A673 (cell line): ENCODE measurements around the gene ME3. TPM values are rescaled to one million over a fixed set of nuclear protein-coding genes. Genes with fewer than 3 reads are reported as not detected.

ENCODE experiments used
- BruUV-seq: library from RNA; stranded (reverse); fragments of 400-500 nt; replicated peaks from 2 replicates; lab custom pipeline; 2021; lab: Mats Ljungman, UMichigan
- CTCF ChIA-PET: fragments of 300-600 bp; sonication (Branson Sonifier 250); formaldehyde crosslinking; loops from one replicate; lab custom pipeline; 2022; ENCODE audit warnings: antibody characterized with exemption; lab: Charles Lee
- POLR2A ChIA-PET: fragments of 300-600 bp; sonication (Branson Sonifier 250); formaldehyde crosslinking; loops from one replicate; lab custom pipeline; 2022; ENCODE audit warnings: antibody characterized with exemption; ENCODE audit not compliant: low non-redundant PET; lab: Charles Lee
- DNase-seq: peaks from one replicate; pipeline ENCODE4 v3.0.0-alpha.2; 2015; ENCODE audit warnings: low spot score
- H3K27ac ChIP-seq: fragments of 200-600 bp; sonication (generic); 2 replicates; pipeline ENCODE4 v1.5.1; 2016; ENCODE audit warnings: mixed run types, low read depth, mild to moderate bottlenecking, mixed read lengths, antibody characterized with exemption, low read length; ENCODE audit not compliant: poor library complexity, severe bottlenecking
- H3K27me3 ChIP-seq: fragments of 200-600 bp; sonication (generic); replicated peaks from 2 replicates; pipeline ENCODE4 v1.6.1; 2017; ENCODE audit warnings: mixed run types, low read depth, mild to moderate bottlenecking, mixed read lengths, antibody characterized with exemption, low read length; ENCODE audit not compliant: insufficient read depth, poor library complexity
- H3K36me3 ChIP-seq: fragments of 200-600 bp; sonication (generic); 2 replicates; pipeline ENCODE4 v1.6.1; 2016; ENCODE audit warnings: mixed run types, mild to moderate bottlenecking, mixed read lengths, antibody characterized with exemption, low read length; ENCODE audit not compliant: insufficient read depth, poor library complexity, severe bottlenecking
- H3K4me1 ChIP-seq: fragments of 200-600 bp; sonication (generic); 2 replicates; pipeline ENCODE4 v1.6.1; 2017; ENCODE audit warnings: mixed run types, mild to moderate bottlenecking, mixed read lengths, antibody characterized with exemption, low read length; ENCODE audit not compliant: insufficient read depth, poor library complexity, severe bottlenecking
- H3K4me3 ChIP-seq: fragments of 200-600 bp; sonication (generic); 2 replicates; pipeline ENCODE4 v1.5.1; 2016; ENCODE audit warnings: low read depth, mixed run types, mild to moderate bottlenecking, mixed read lengths, low read length; ENCODE audit not compliant: poor library complexity, severe bottlenecking
- H3K9me3 ChIP-seq: fragments of 200-600 bp; sonication (generic); 2 replicates; pipeline ENCODE4 v1.6.1; 2016; ENCODE audit warnings: mixed run types, low read depth, mild to moderate bottlenecking, mixed read lengths, antibody characterized with exemption, low read length; ENCODE audit not compliant: poor library complexity, severe bottlenecking
- EZH2 ChIP-seq: fragments of 200-600 bp; sonication (generic); IDR thresholded peaks from 2 replicates; pipeline ENCODE4 v1.6.1; 2017; ENCODE audit warnings: borderline replicate concordance, low read depth, mild to moderate bottlenecking, mixed read lengths, antibody characterized with exemption, low read length; ENCODE audit not compliant: poor library complexity, severe bottlenecking
- intact Hi-C: fragments of 100-400 bp; cut with micrococcal nuclease; formaldehyde crosslinking; loops from one replicate; pipeline ENCODE4 v1.10.0; 2022; ENCODE audit not compliant: unreplicated experiment
- total RNA-seq: library from RNA; stranded (reverse); gene quantifications from 2 replicates; pipeline ENCODE4 v1.2.3, GENCODE V29; 2021
- TF ChIP-seq, protein P1 (sequence below): fragments of 300-800, 200-600 bp; sonication (generic); conservative IDR thresholded peaks from 2 replicates; pipeline ENCODE4 v1.5.1; 2017; ENCODE audit warnings: low read depth, mild to moderate bottlenecking, antibody characterized with exemption, low read length, moderate library complexity, mixed read lengths

ME3 gene
- total RNA-seq, 1 experiment from 2014 or later, result 7.6 TPM

DNA sequence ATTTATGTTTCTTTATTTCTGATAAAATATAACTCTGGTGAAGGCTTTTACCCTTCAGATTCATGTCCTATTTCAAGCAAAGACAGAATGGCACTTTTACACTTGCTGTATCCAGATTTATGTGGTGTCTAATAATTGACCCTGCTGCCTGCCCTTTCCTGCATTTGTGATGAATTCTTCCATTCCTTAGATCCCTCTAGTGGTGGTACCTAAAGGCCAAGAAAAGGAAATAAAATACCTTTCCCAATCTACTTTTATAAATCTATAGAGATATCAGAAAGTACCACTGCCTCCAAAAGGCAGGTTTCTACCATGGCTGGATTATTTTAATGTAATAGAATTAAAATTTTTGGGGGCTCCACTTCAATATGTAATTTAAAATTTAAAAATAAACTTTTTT, 263.6 kb downstream of the ME3 start:
- H3K4me3 ChIP-seq, result no peak overlapping the region
- CTCF ChIA-PET, result no interaction called here
- no peak for DNase-seq
- TF ChIP-seq EZH2, result no peak
- TF ChIP-seq, protein P1, sequence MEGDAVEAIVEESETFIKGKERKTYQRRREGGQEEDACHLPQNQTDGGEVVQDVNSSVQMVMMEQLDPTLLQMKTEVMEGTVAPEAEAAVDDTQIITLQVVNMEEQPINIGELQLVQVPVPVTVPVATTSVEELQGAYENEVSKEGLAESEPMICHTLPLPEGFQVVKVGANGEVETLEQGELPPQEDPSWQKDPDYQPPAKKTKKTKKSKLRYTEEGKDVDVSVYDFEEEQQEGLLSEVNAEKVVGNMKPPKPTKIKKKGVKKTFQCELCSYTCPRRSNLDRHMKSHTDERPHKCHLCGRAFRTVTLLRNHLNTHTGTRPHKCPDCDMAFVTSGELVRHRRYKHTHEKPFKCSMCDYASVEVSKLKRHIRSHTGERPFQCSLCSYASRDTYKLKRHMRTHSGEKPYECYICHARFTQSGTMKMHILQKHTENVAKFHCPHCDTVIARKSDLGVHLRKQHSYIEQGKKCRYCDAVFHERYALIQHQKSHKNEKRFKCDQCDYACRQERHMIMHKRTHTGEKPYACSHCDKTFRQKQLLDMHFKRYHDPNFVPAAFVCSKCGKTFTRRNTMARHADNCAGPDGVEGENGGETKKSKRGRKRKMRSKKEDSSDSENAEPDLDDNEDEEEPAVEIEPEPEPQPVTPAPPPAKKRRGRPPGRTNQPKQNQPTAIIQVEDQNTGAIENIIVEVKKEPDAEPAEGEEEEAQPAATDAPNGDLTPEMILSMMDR, result peak; percentile 33; the same call in 1 of the 2 replicates
- no peaks in the 10 kb centered on the region for H3K27me3 ChIP-seq
- H3K36me3 ChIP-seq, result no peaks in the 10 kb centered on the region
- no peaks in the 10 kb centered on the region for H3K4me1 ChIP-seq
- BruUV-seq, result no TSS peak
- POLR2A ChIA-PET, result no interaction called here
- no peaks in the 10 kb centered on the region for H3K9me3 ChIP-seq
- no peak overlapping the region for H3K27ac ChIP-seq
- intact Hi-C loops, result loop anchor here (10.0 kb wide), 1 partner anchor 274 kb away; no protein-coding TSS in a partner anchor

DNA sequence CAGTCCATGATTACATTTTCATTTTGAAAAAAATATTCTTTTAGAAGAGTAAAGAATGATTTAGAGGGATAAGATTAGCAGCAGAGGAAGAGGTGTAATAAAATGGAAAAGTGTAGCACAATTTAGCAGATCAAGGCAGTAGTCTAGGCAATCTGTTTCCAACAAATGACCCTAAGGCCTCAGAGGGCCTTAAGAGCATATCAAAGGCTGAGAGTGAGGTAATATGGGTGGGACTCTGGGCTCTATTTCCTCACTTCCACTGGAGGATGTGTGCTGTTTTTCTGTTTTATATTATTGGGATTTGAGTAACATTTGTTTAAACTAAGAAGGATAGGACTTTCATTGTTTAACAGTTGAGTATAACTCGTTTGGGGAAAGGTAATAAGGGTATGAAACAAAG, 269.0 kb downstream of the ME3 start:
- CTCF ChIA-PET, result no interaction called here
- no peak overlapping the region for H3K27ac ChIP-seq
- no peak overlapping the region for H3K4me3 ChIP-seq
- no TSS peak for BruUV-seq
- no peaks in the 10 kb centered on the region for H3K27me3 ChIP-seq
- intact Hi-C loops, result loop anchor here (10.0 kb wide), 1 partner anchor 269 kb away; no protein-coding TSS in a partner anchor
- TF ChIP-seq, protein P1, result no peak
- TF ChIP-seq EZH2, result no peak
- H3K36me3 ChIP-seq, result no peaks in the 10 kb centered on the region
- no peaks in the 10 kb centered on the region for H3K9me3 ChIP-seq
- no peak for DNase-seq
- H3K4me1 ChIP-seq, result no peaks in the 10 kb centered on the region
- POLR2A ChIA-PET, result no interaction called here

DNA sequence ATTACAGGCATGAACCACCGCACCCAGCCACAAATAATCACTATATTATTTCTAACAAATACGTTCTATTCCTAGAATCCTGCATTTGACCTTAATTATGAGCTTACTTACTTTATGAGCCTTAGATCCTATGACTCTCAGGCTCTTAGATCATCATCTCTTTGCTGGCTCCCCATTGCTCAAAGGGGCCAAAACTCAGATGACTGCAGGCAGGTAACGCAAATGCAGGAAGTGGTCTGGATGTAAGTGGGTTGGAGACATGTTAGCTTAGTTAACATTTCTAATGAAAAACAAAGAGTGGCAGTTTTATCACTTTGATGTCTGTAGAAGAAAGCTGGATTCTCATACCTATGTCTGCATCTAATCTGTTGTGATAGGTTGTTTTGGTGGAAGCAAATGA, 274.3 kb downstream of the ME3 start:
- Histone ChIP-seq H3K36me3 (no peaks in the 10 kb centered on the region), H3K27me3 (no peaks in the 10 kb centered on the region), H3K4me1 (no peaks in the 10 kb centered on the region), H3K27ac (no peak overlapping the region), H3K9me3 (no peaks in the 10 kb centered on the region), H3K4me3 (no peak overlapping the region)
- no peak for DNase-seq
- no TSS peak for BruUV-seq
- CTCF ChIA-PET, result no interaction called here
- POLR2A ChIA-PET, result no interaction called here
- intact Hi-C loops, result no loop called here
- no peak for TF ChIP-seq EZH2
- TF ChIP-seq, protein P1, result no peak
